Measurements from ENCODE around the gene IL16. TPM values are rescaled to one million over a fixed set of nuclear protein-coding genes. Genes with fewer than 3 reads are reported as not detected.

Gene IL16
- total RNA-seq, 1 experiment from 2014 or later = 0.81 TPM

DNA sequence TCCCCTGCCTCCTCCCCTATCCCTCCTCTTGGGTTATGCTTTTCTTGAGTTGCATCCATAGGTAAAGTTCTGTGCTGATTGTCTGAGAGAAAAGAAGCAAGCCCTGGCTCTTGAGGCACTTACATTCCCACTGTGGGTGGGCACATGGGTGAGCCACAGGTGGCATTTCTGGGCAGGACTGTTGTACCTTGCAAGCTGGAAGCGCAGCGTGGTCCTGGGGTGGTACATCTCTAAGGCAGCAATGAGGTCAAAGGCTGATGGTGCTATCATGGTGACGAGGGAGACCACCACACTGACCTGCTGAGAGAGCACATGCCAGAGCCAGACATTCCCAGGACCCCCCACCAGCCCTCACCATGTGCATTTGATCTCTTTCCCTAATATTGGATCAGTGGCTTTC is 152.6 kb downstream of the IL16 start:
- BruUV-seq (replicated peaks) = no TSS peak
- TF ChIP-seq YY1 (IDR thresholded peaks at IDR 0.05; ENCODE audit: extremely low read depth, insufficient replicate concordance, low read depth, low read length) = no peak
- no peak for TF ChIP-seq SIN3A (IDR thresholded peaks at IDR 0.05; ENCODE audit: low read depth)
- Histone ChIP-seq H3K9me2 (ENCODE audit: insufficient read depth) (no peaks in the 10 kb centered on the region), H3K27ac (ENCODE audit: low read depth, low read length) (no peak overlapping the region), H4K20me1 (ENCODE audit: insufficient read depth) (no peaks in the 10 kb centered on the region), H3K4me3 (replicated peaks in 1 of 2; ENCODE audit: low read depth in 1 of 2, low read length in 2 of 2) (no peak overlapping the region), H2AFZ (ENCODE audit: low read depth, low read length, poor library complexity, severe bottlenecking) (no peak overlapping the region), H3K9ac (ENCODE audit: low read length) (no peak overlapping the region), H3K79me2 (ENCODE audit: insufficient read depth, low read length) (no peaks in the 10 kb centered on the region), H3K36me3 (ENCODE audit: control insufficient read depth in 1 of 2, insufficient read depth in 2 of 2, low read length in 2 of 2) (no peaks in the 10 kb centered on the region), H3K4me2 (ENCODE audit: low read length) (no peak overlapping the region), H3K9me3 (ENCODE audit: control insufficient read depth in 1 of 2, insufficient read depth in 1 of 2, low read depth in 1 of 2, low read length in 2 of 2) (no peaks in the 10 kb centered on the region), H3K4me1 (ENCODE audit: control insufficient read depth in 1 of 2, insufficient read depth in 2 of 2, low read length in 2 of 2) (no peaks in the 10 kb centered on the region), H3K27me3 (ENCODE audit: insufficient read depth, low read length) (no peaks in the 10 kb centered on the region)
- intact Hi-C loops (cut with micrococcal nuclease) = no loop called here
- ChIA-PET CTCF (no interaction called here), POLR2A (no interaction called here), RAD21 (ENCODE audit: low non-redundant PET in 1 of 2, low total read pairs in 2 of 2, uncharacterized antibody in 2 of 2, unreplicated experiment in 2 of 2) (no interaction called here)
- ATAC-seq (no peak), DNase-seq (ENCODE audit: low read depth, low spot score) (no peak)

DNA sequence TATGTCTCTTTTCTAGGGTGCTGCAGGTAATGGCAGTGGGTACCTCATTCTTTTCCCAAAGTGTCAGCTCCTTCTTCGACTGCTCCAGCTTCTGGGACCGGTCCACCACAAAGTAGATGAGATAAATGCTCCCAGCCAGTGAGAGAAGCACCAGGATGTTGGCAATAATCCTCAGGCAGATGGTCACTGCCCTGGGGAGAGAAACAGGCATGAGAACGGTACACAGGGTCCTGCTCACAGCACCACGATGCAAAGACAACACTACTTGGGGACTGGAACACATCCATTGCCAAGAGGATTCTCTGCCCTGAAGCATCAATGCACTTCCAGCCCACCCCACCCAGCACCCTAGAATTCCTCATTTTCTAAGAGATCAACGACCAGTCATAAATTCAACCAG is 155.0 kb downstream of the IL16 start:
- Histone ChIP-seq H3K4me1 (ENCODE audit: control insufficient read depth in 1 of 2, insufficient read depth in 2 of 2, low read length in 2 of 2) (no peaks in the 10 kb centered on the region), H3K9me2 (ENCODE audit: insufficient read depth) (no peaks in the 10 kb centered on the region), H3K4me2 (ENCODE audit: low read length) (no peak overlapping the region), H2AFZ (ENCODE audit: low read depth, low read length, poor library complexity, severe bottlenecking) (no peak overlapping the region), H4K20me1 (ENCODE audit: insufficient read depth) (no peaks in the 10 kb centered on the region), H3K9ac (ENCODE audit: low read length) (no peak overlapping the region), H3K9me3 (ENCODE audit: control insufficient read depth in 1 of 2, insufficient read depth in 1 of 2, low read depth in 1 of 2, low read length in 2 of 2) (no peaks in the 10 kb centered on the region), H3K27ac (ENCODE audit: low read depth, low read length) (no peak overlapping the region), H3K36me3 (ENCODE audit: control insufficient read depth in 1 of 2, insufficient read depth in 2 of 2, low read length in 2 of 2) (no peaks in the 10 kb centered on the region), H3K79me2 (ENCODE audit: insufficient read depth, low read length) (no peaks in the 10 kb centered on the region), H3K4me3 (replicated peaks in 1 of 2; ENCODE audit: low read depth in 1 of 2, low read length in 2 of 2) (no peak overlapping the region), H3K27me3 (ENCODE audit: insufficient read depth, low read length) (no peaks in the 10 kb centered on the region)
- DNase-seq (ENCODE audit: low read depth, low spot score) = no peak
- POLR2A ChIA-PET = no interaction called here
- RAD21 ChIA-PET (ENCODE audit: low non-redundant PET in 1 of 2, low total read pairs in 2 of 2, uncharacterized antibody in 2 of 2, unreplicated experiment in 2 of 2) = no interaction called here
- intact Hi-C loops (cut with micrococcal nuclease) = no loop called here
- BruUV-seq (replicated peaks) = no TSS peak
- CTCF ChIA-PET = no interaction called here
- no peak for ATAC-seq
- TF ChIP-seq POLR2AphosphoS5 (IDR thresholded peaks at IDR 0.05; ENCODE audit: low read depth, low read length) (no peak), SIN3A (IDR thresholded peaks at IDR 0.05; ENCODE audit: low read depth) (no peak), POLR2A (IDR thresholded peaks at IDR 0.05; ENCODE audit: borderline replicate concordance, extremely low read depth, insufficient read depth, insufficient read length) (no peak), CEBPB (IDR thresholded peaks at IDR 0.05; ENCODE audit: low read depth) (no peak), CBX3 (IDR thresholded peaks at IDR 0.05; ENCODE audit: low read depth) (no peak), JUND (IDR thresholded peaks at IDR 0.05) (no peak), ZFX (IDR thresholded peaks at IDR 0.05) (no peak), RAD21 (IDR thresholded peaks at IDR 0.05; ENCODE audit: low read depth) (no peak), ZNF274 (IDR thresholded peaks at IDR 0.05; ENCODE audit: low read depth, low read length) (no peak), EGR1 (IDR thresholded peaks at IDR 0.05; ENCODE audit: low read depth) (no peak), SRF (IDR thresholded peaks at IDR 0.05; ENCODE audit: low read depth) (no peak), YY1 (IDR thresholded peaks at IDR 0.05; ENCODE audit: extremely low read depth, insufficient replicate concordance, low read depth, low read length) (no peak), FOSL1 (IDR thresholded peaks at IDR 0.05; ENCODE audit: low read depth) (no peak), SP1 (IDR thresholded peaks at IDR 0.05; ENCODE audit: low read depth) (no peak), EZH2phosphoT487 (IDR thresholded peaks at IDR 0.05; ENCODE audit: borderline replicate concordance) (no peak), ELF1 (IDR thresholded peaks at IDR 0.05; ENCODE audit: borderline replicate concordance, low read depth) (no peak), TCF7L2 (IDR thresholded peaks at IDR 0.05; ENCODE audit: borderline replicate concordance, extremely low read depth, insufficient read depth, insufficient read length) (no peak)
- TF ChIP-seq, protein P1, sequence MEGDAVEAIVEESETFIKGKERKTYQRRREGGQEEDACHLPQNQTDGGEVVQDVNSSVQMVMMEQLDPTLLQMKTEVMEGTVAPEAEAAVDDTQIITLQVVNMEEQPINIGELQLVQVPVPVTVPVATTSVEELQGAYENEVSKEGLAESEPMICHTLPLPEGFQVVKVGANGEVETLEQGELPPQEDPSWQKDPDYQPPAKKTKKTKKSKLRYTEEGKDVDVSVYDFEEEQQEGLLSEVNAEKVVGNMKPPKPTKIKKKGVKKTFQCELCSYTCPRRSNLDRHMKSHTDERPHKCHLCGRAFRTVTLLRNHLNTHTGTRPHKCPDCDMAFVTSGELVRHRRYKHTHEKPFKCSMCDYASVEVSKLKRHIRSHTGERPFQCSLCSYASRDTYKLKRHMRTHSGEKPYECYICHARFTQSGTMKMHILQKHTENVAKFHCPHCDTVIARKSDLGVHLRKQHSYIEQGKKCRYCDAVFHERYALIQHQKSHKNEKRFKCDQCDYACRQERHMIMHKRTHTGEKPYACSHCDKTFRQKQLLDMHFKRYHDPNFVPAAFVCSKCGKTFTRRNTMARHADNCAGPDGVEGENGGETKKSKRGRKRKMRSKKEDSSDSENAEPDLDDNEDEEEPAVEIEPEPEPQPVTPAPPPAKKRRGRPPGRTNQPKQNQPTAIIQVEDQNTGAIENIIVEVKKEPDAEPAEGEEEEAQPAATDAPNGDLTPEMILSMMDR (IDR thresholded peaks at IDR 0.05 in 2 of 3, conservative IDR thresholded peaks at IDR 0.05 in 1 of 3; ENCODE audit: borderline replicate concordance in 1 of 3, insufficient read depth in 1 of 3, low read depth in 2 of 3, low read length in 2 of 3) = no peak
- TF ChIP-seq, protein P2, sequence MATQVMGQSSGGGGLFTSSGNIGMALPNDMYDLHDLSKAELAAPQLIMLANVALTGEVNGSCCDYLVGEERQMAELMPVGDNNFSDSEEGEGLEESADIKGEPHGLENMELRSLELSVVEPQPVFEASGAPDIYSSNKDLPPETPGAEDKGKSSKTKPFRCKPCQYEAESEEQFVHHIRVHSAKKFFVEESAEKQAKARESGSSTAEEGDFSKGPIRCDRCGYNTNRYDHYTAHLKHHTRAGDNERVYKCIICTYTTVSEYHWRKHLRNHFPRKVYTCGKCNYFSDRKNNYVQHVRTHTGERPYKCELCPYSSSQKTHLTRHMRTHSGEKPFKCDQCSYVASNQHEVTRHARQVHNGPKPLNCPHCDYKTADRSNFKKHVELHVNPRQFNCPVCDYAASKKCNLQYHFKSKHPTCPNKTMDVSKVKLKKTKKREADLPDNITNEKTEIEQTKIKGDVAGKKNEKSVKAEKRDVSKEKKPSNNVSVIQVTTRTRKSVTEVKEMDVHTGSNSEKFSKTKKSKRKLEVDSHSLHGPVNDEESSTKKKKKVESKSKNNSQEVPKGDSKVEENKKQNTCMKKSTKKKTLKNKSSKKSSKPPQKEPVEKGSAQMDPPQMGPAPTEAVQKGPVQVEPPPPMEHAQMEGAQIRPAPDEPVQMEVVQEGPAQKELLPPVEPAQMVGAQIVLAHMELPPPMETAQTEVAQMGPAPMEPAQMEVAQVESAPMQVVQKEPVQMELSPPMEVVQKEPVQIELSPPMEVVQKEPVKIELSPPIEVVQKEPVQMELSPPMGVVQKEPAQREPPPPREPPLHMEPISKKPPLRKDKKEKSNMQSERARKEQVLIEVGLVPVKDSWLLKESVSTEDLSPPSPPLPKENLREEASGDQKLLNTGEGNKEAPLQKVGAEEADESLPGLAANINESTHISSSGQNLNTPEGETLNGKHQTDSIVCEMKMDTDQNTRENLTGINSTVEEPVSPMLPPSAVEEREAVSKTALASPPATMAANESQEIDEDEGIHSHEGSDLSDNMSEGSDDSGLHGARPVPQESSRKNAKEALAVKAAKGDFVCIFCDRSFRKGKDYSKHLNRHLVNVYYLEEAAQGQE (IDR thresholded peaks at IDR 0.05; ENCODE audit: low read depth) = no peak

Measured in HCT116 (cell line).